PC-9 (cell line): ENCODE measurements around the gene VAC14. TPM values are rescaled to one million over a fixed set of nuclear protein-coding genes. Genes with fewer than 3 reads are reported as not detected.

Experiments
- BruUV-seq: library from RNA; stranded (reverse); fragments of 400-500 nt; replicated peaks from 2 replicates; lab custom pipeline; 2021; lab: Mats Ljungman, UMichigan
- CTCF ChIA-PET: fragments of 300-600 bp; sonication (Branson Sonifier 250); formaldehyde crosslinking; loops from one replicate; lab custom pipeline; 2022; ENCODE audit warnings: antibody characterized with exemption; lab: Charles Lee
- POLR2A ChIA-PET: fragments of 300-600 bp; sonication (Branson Sonifier 250); formaldehyde crosslinking; loops from one replicate; lab custom pipeline; 2022; ENCODE audit warnings: antibody characterized with exemption; ENCODE audit not compliant: unreplicated experiment; lab: Charles Lee
- DNase-seq, 2 experiments: peaks; one replicate each; pipeline versions ENCODE4 v3.0.0 to v3.0.0-alpha.2; 2015 to 2022; ENCODE audit warnings: mixed read lengths in 1 of 2
- H2AFZ ChIP-seq: fragments of 200-600 bp; sonication (generic); 2 replicates; pipeline ENCODE4 v1.8.1; 2017; ENCODE audit warnings: antibody characterized with exemption
- H3F3A ChIP-seq: fragments of 200-600 bp; sonication (generic); 2 replicates; pipeline ENCODE4 v1.8.1; 2017; ENCODE audit warnings: antibody characterized with exemption, mild to moderate bottlenecking, low read depth; ENCODE audit not compliant: insufficient read depth
- H3K27ac ChIP-seq: fragments of 200-600 bp; sonication (generic); 2 replicates; pipeline ENCODE4 v1.6.1; 2016; ENCODE audit warnings: mixed run types
- H3K27me3 ChIP-seq: fragments of 200-600 bp; sonication (generic); 2 replicates; pipeline ENCODE4 v1.6.1; 2016; ENCODE audit warnings: low read depth, mixed run types; ENCODE audit not compliant: insufficient read depth
- H3K36me3 ChIP-seq: fragments of 200-600 bp; sonication (generic); 2 replicates; pipeline ENCODE4 v1.6.1; 2016; ENCODE audit warnings: low read depth, mixed run types
- H3K4me1 ChIP-seq: fragments of 200-600 bp; sonication (generic); replicated peaks from 2 replicates; pipeline ENCODE4 v1.6.1; 2016; ENCODE audit warnings: mixed run types; ENCODE audit not compliant: insufficient read depth
- H3K4me2 ChIP-seq: fragments of 200-600 bp; sonication (generic); 2 replicates; pipeline ENCODE4 v1.6.1; 2017; ENCODE audit warnings: mixed run types
- H3K4me3 ChIP-seq: fragments of 200-600 bp; sonication (generic); 2 replicates; pipeline ENCODE4 v1.6.1; 2016; ENCODE audit warnings: mixed run types
- H3K79me2 ChIP-seq: fragments of 200-600 bp; sonication (generic); 2 replicates; pipeline ENCODE4 v1.6.1; 2017; ENCODE audit warnings: low read depth, mixed run types
- H3K9me2 ChIP-seq: fragments of 200-600 bp; sonication (generic); 2 replicates; pipeline ENCODE4 v1.8.1; 2017; ENCODE audit warnings: mild to moderate bottlenecking; ENCODE audit not compliant: insufficient read depth
- H3K9me3 ChIP-seq: fragments of 200-600 bp; sonication (generic); 2 replicates; pipeline ENCODE4 v1.8.1; 2016; ENCODE audit warnings: low read depth; ENCODE audit not compliant: insufficient read depth
- H4K20me1 ChIP-seq: fragments of 200-600 bp; sonication (generic); 2 replicates; pipeline ENCODE4 v1.8.1; 2017; ENCODE audit not compliant: insufficient read depth
- CTCF ChIP-seq: fragments of 200-600 bp; sonication (generic); conservative IDR thresholded peaks from 2 replicates; pipeline ENCODE4 v1.6.1; 2017; ENCODE audit warnings: mixed run types, antibody characterized with exemption, mild to moderate bottlenecking, moderate library complexity
- EZH2 ChIP-seq: fragments of 200-600 bp; sonication (generic); IDR thresholded peaks from 2 replicates; pipeline ENCODE4 v1.8.0; 2017; ENCODE audit warnings: antibody characterized with exemption, low read depth
- intact Hi-C: fragments of 100-400 bp; cut with micrococcal nuclease; formaldehyde crosslinking; loops from one replicate; pipeline ENCODE4 v1.10.0; 2022; ENCODE audit not compliant: unreplicated experiment
- total RNA-seq: library from RNA; stranded (reverse); gene quantifications from 2 replicates; pipeline ENCODE4 v1.2.3, GENCODE V29; 2021

VAC14 gene
- total RNA-seq, 1 experiment from 2014 or later = 46.8 TPM

DNA sequence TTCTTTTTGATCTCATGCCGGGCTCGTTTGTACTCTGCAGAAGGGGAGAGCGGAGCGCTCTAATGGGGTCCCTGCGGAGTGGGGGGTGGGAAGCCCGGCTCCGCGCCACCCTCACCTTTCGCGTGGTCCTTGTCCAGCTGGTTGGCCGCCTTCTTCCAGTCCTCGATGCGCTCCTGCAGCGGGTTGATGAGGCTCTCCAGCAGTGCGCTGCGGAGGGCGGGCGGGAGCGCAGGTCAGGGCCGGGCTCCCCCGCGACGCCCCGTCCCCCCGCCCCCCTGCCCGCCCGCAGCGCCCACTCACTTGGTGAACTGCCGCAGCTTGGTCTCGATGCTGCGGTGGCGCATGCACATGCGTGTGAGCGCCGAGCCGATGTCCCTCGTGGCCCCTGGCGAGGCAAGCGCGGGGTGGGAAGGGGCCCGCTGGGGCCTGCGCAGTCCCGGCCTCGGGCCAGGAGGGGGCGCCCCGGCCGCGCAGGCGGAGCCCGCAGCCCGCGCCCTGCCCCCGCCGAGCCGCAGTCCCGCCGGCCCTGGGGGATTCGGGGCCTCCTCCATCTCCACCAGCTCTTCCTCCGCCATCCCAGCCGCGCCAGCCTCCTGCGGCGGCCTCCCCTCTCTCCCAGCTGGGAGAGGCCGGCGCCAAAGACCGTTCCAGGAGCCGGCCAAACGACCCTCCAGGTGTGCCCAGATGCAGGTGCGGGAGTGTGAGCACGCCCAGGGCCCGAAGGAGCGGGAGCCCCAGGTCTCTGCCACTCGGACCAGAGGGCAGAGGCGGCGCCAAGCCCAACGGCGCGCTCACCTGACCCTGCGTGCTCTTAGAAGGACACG lies 121.1 kb downstream of the VAC14 start:
- no peaks in the 10 kb centered on the region; the same call in 1 of the 2 replicates for H3K36me3 ChIP-seq
- H3F3A ChIP-seq = no peaks in the 10 kb centered on the region
- intact Hi-C loops = no loop called here
- CTCF ChIA-PET = no interaction called here
- H4K20me1 ChIP-seq = peaks cover 30% of the 10 kb centered on the region
- H3K9me3 ChIP-seq = no peaks in the 10 kb centered on the region
- H3K27me3 ChIP-seq = no peaks in the 10 kb centered on the region
- H3K9me2 ChIP-seq = no peaks in the 10 kb centered on the region
- no peak overlapping the region for H3K4me2 ChIP-seq
- peaks cover 14% of the 10 kb centered on the region for H3K4me1 ChIP-seq
- H3K4me3 ChIP-seq = no peak overlapping the region
- peaks cover 43% of the 10 kb centered on the region for H3K79me2 ChIP-seq
- POLR2A ChIA-PET = no interaction called here
- no peak overlapping the region for H3K27ac ChIP-seq
- no peak overlapping the region for H2AFZ ChIP-seq
- no TSS peak for BruUV-seq
- DNase-seq = no peak
- TF ChIP-seq CTCF (no peak), EZH2 (no peak)

GRCh38 chr16:70678898-70679670 lies 121.9 kb downstream of the VAC14 start:
- H3K9me3 ChIP-seq = no peaks in the 10 kb centered on the region
- H3K27me3 ChIP-seq = no peaks in the 10 kb centered on the region
- H3K27ac ChIP-seq = no peak overlapping the region
- intact Hi-C loops = no loop called here
- no peak overlapping the region for H3K4me2 ChIP-seq
- POLR2A ChIA-PET = no interaction called here
- H4K20me1 ChIP-seq = peaks cover 30% of the 10 kb centered on the region
- H3K79me2 ChIP-seq = peaks cover 35% of the 10 kb centered on the region
- no peaks in the 10 kb centered on the region for H3K9me2 ChIP-seq
- H3K4me3 ChIP-seq = no peak overlapping the region
- no peaks in the 10 kb centered on the region; the same call in 1 of the 2 replicates for H3K36me3 ChIP-seq
- no peaks in the 10 kb centered on the region for H3F3A ChIP-seq
- CTCF ChIA-PET = no interaction called here
- H2AFZ ChIP-seq = no peak overlapping the region
- TF ChIP-seq EZH2 (no peak), CTCF (no peak)
- no TSS peak for BruUV-seq
- H3K4me1 ChIP-seq = peaks cover 6% of the 10 kb centered on the region; the same call in 1 of the 2 replicates
- no peak for DNase-seq

DNA sequence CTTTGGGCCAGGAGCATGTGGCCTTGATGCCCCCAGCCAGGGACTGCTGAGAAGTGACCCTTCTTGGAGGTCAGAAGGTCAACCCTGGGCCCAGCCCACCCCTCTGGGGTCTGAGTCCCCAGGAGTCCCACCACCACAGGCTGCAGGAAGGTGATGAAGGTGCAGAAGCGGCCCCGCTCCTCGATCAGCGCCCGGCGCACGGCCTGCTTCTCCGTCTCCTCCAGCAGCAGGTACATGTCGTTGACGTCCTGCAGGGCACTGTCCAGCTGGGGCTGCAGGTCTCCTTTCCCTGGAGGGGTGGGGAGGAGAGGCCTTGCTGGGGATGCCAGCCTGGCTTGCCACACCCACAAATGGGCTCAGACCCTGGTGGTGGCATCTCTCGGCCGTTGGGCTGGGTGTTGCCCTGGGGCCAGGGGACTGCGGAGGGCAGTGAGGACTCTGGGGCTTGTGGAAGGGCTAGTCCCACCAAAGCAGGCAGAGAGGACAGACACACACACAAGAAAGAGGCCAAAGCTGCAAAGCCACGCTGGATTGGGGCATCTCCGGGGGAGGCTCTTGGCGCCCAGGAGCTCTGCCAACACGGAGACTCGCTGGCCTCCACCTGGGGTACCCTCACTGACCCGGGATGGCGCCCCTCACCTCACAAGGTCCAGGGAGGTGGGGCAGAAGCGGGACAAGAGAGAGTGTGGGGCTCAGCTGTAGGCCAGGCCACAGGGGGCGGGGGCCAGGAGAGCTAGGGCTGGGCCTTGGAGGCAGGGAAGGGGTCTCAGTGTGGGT lies 122.6 kb downstream of the VAC14 start:
- TF ChIP-seq CTCF (no peak), EZH2 (no peak)
- Histone ChIP-seq H3K9me2 (no peaks in the 10 kb centered on the region), H3K79me2 (peaks cover 27% of the 10 kb centered on the region), H3K9me3 (no peaks in the 10 kb centered on the region), H3K27ac (no peak overlapping the region), H3K4me2 (no peak overlapping the region), H3K36me3 (peaks cover 5% of the 10 kb centered on the region), H3F3A (0 out of 2 replicates have a peak, but pooled peaks cover 4% of the 10 kb centered on the region), H3K27me3 (no peaks in the 10 kb centered on the region), H3K4me1 (no peaks in the 10 kb centered on the region), H3K4me3 (no peak overlapping the region), H2AFZ (no peak overlapping the region), H4K20me1 (peaks cover 24% of the 10 kb centered on the region)
- no peak for DNase-seq
- ChIA-PET CTCF (no interaction called here), POLR2A (no interaction called here)
- BruUV-seq = no TSS peak
- intact Hi-C loops = no loop called here
